NCI-H2081 (cell line): ENCODE measurements around the gene ADH5.
"Not testable (repeated sequence)": the region's sequence is repeated elsewhere in the genome, so short reads cannot be mapped to it uniquely, and the experiment has no call there.

Experiments used
- DNase-seq, 2 experiments: peaks; one replicate each; lab custom pipeline; 2025; lab: John Stamatoyannopoulos, UW

ADH5 gene

GRCh38 chr4:99084595-99084994, 4.0 kb downstream of the ADH5 start:
- DNase-seq, result no peak

GRCh38 chr4:99082192-99082591, 6.4 kb downstream of the ADH5 start:
- DNase-seq, result no peak

- DNase-seq, result not testable (repeated sequence)
These were observed 7.7 kb downstream of the ADH5 start for GRCh38 chr4:99080869-99081268.

GRCh38 chr4:99079625-99080295, 8.8 kb downstream of the ADH5 start:
- DNase-seq, result no peak

GRCh38 chr4:99078931-99079624, 9.5 kb downstream of the ADH5 start:
- no peak for DNase-seq

GRCh38 chr4:99078336-99078735, 10.3 kb downstream of the ADH5 start:
- no peak for DNase-seq

- no peak for DNase-seq
These were observed 11.4 kb downstream of the ADH5 start for GRCh38 chr4:99077177-99077576.

GRCh38 chr4:99076292-99076976, 12.2 kb downstream of the ADH5 start:
- DNase-seq, result no peak

GRCh38 chr4:99074816-99075215, 13.8 kb downstream of the ADH5 start:
- DNase-seq, result no peak

- no peak for DNase-seq
These were observed 17.4 kb downstream of the ADH5 start for GRCh38 chr4:99071159-99071558.

GRCh38 chr4:99067617-99068016, 21.0 kb downstream of the ADH5 start:
- no peak for DNase-seq

GRCh38 chr4:99065521-99065920, 23.1 kb downstream of the ADH5 start:
- not testable (repeated sequence) for DNase-seq

GRCh38 chr4:99062120-99062519, 26.5 kb downstream of the ADH5 start:
- DNase-seq, result no peak

- no peak for DNase-seq
These were observed 27.4 kb downstream of the ADH5 start for GRCh38 chr4:99061048-99061700.

- no peak for DNase-seq
These were observed 29.0 kb downstream of the ADH5 start for GRCh38 chr4:99059550-99059949.

GRCh38 chr4:99058228-99058627, 30.4 kb downstream of the ADH5 start:
- no peak for DNase-seq

- no peak for DNase-seq
These were observed 34.1 kb downstream of the ADH5 start for GRCh38 chr4:99054428-99054994.

GRCh38 chr4:99052902-99053301, 35.7 kb downstream of the ADH5 start:
- DNase-seq, result no peak

GRCh38 chr4:99047710-99048109, 40.9 kb downstream of the ADH5 start:
- no peak for DNase-seq

- DNase-seq, result no peak
These were observed 45.2 kb downstream of the ADH5 start for GRCh38 chr4:99043346-99043745.

- DNase-seq, result no peak
These were observed 50.4 kb downstream of the ADH5 start for GRCh38 chr4:99038213-99038612.

- DNase-seq, result no peak
These were observed 54.6 kb downstream of the ADH5 start for GRCh38 chr4:99033956-99034355.
